ENCODE measurements around the gene GABBR1.

DNA sequence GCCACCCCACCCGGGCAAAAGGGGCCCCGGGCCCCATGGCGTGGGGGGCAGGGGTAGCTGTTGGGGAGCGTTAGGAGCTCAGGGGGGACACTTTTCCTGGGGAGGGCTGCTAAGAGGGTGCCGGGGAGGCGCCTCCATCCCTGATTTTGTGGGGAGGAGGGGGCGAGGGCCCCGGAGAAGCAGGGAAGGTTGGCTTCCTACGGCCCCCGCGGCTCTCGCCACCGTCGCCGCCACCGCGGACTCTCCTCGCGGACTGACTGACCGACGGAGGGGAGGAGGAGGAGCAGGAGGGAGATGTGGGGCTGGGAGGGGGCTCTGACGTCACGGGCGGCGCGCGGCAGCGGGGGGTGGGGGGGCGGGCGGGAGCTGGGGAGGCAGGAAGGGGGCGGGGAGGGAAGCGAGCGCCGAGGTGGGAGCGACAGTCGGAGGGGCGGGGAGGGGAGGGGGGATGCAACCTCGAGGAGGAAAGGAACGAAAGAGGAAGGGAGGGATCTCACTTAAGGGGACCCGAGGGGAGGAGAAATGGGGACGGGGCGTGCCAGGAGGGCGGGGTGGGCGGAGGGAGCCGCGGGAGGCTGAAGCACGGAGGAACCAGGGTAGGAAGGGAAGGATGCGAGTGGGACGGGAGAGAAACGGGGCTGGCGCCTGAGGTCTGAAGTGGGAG is 5.1 kb downstream of the GABBR1 start:
- TF ChIP-seq, protein P1, sequence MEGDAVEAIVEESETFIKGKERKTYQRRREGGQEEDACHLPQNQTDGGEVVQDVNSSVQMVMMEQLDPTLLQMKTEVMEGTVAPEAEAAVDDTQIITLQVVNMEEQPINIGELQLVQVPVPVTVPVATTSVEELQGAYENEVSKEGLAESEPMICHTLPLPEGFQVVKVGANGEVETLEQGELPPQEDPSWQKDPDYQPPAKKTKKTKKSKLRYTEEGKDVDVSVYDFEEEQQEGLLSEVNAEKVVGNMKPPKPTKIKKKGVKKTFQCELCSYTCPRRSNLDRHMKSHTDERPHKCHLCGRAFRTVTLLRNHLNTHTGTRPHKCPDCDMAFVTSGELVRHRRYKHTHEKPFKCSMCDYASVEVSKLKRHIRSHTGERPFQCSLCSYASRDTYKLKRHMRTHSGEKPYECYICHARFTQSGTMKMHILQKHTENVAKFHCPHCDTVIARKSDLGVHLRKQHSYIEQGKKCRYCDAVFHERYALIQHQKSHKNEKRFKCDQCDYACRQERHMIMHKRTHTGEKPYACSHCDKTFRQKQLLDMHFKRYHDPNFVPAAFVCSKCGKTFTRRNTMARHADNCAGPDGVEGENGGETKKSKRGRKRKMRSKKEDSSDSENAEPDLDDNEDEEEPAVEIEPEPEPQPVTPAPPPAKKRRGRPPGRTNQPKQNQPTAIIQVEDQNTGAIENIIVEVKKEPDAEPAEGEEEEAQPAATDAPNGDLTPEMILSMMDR (IDR thresholded peaks at IDR 0.05), result no peak
- TF ChIP-seq POLR2AphosphoS5 (IDR thresholded peaks at IDR 0.05) (peak; percentile 74), POLR2A (IDR thresholded peaks at IDR 0.05) (peak; percentile 69)
